Measurements from ENCODE around the gene CSF2. TPM values are rescaled to one million over a fixed set of nuclear protein-coding genes. Genes with fewer than 3 reads are reported as not detected.
A peak's percentile ranks its signal among the peaks of the same experiment; 100 is the strongest.

CSF2 gene
- total RNA-seq, 1 donor from 2014 or later, result not detected

DNA sequence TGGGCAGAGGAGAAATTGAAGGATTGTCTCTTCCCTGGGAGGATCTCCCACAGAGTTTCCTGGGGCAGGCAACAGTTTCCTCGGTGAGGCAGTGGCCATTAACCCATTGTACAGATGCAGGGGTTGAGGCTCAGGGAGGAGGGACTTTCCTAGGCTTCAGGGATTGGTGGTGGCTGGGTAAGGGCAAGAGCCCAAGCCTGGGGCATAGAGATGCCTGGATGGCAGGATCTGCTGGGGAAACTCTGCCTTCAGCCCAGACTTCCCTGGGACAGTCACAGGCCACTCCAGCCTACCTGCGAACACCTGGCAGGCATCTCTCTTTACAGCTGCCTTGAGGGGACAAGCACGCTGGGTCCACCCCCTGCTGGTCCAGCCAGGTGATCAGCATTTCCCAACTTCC lies 3.6 kb upstream of the CSF2 start:
- DNase-seq, result no peak

DNA sequence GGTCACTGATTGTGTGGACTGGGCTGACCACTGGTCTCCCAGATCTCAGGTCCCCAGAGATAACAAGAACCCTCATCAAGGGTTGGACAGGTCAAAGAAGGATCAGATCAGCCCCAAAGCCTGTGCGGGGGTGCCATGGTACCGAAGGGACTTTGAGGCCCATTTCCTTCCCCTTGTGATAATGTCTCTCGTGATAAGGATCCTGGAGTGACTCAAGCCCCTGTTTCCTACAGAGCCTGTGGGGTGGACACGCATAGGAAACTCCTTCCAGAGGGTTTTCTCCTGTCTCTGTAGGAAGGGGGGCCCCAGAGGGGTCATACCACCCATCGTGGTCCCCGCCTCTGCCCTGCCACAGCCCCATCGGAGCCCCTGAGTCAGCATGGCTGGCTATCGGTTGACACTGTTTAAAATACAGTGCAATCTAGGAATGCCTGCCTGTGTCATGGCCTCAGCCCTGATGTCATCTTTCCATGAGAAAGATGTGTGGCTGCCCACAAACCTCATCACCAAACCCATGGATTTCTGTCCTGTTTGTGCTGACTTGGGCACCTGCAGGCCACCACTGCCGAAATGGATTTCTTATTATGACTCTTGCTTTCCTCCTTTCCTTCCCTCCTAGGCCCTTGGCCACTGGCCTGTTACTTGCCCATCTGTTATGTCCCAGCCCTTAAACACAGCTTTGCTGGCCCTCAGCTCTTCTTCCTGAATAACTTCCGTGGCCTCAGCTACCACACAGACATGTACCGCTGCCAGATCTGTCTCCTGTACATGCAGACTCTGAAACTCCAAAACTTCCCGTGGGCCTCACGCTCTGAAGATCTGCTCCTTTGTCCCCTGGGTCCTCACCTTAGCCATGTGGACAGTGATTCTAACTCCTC lies 2.9 kb upstream of the CSF2 start:
- no peak for DNase-seq

DNA sequence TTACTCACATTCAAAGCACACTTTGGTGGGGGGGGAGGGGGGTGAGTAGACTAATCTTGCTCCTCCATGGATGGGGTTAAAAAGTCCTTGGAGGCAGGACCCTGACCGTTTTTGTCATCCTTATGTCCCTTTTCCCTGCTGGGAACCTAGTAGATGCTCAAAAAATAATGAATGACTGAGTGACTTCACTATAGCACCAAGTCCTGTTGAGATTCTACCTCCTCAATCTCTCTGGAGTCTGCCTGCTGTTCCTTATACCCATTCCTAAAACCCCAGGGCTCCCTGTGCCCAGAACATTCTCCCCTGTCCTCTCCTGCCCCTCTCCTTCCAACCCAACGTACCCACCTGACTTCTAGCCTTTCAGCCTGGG lies 2.3 kb upstream of the CSF2 start:
- no peak for DNase-seq

DNA sequence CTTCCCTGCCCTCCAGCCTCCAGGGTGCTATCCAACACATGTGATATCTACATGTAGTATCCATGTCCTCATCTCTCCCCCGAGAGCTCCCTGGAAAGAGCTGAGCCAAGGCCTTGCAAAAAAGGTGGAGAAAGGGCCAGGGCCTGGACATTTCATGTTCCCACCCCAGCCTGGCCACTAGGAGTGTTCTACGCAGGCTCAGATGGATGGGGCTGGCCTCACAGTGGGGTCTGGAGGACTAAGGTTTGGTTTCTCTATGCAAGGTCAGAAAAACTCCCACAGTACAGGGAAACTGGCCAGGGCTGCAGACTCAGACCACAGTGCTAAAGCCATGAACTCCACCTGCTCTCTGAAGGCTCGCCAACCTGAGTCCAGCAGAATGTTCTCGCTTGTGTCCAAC lies 1.5 kb upstream of the CSF2 start:
- DNase-seq, result no peak

DNA sequence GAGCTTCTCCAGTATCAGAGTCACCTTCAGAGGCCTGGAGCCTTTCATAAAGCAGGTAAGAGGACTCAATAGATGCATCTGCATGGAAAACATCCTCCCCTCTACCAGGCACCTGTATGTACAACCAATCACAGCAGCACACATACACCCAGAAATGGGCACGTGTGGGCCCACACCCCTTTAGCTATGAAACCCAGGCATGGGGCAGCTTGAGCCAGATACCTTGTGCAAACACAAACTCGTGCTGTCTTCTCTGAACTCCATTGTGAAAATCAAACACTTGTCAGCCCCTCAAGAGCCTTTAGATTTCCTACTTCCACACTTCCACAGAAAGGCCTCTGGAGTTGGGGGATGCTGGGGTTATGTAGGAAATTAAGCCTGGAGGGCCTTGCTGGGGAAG lies 1.1 kb upstream of the CSF2 start:
- DNase-seq, result no peak

DNA sequence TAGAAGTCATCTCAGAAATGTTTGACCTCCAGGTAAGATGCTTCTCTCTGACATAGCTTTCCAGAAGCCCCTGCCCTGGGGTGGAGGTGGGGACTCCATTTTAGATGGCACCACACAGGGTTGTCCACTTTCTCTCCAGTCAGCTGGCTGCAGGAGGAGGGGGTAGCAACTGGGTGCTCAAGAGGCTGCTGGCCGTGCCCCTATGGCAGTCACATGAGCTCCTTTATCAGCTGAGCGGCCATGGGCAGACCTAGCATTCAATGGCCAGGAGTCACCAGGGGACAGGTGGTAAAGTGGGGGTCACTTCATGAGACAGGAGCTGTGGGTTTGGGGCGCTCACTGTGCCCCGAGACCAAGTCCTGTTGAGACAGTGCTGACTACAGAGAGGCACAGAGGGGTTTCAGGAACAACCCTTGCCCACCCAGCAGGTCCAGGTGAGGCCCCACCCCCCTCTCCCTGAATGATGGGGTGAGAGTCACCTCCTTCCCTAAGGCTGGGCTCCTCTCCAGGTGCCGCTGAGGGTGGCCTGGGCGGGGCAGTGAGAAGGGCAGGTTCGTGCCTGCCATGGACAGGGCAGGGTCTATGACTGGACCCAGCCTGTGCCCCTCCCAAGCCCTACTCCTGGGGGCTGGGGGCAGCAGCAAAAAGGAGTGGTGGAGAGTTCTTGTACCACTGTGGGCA lies 642 bp downstream of the CSF2 start:
- DNase-seq, result no peak

DNA sequence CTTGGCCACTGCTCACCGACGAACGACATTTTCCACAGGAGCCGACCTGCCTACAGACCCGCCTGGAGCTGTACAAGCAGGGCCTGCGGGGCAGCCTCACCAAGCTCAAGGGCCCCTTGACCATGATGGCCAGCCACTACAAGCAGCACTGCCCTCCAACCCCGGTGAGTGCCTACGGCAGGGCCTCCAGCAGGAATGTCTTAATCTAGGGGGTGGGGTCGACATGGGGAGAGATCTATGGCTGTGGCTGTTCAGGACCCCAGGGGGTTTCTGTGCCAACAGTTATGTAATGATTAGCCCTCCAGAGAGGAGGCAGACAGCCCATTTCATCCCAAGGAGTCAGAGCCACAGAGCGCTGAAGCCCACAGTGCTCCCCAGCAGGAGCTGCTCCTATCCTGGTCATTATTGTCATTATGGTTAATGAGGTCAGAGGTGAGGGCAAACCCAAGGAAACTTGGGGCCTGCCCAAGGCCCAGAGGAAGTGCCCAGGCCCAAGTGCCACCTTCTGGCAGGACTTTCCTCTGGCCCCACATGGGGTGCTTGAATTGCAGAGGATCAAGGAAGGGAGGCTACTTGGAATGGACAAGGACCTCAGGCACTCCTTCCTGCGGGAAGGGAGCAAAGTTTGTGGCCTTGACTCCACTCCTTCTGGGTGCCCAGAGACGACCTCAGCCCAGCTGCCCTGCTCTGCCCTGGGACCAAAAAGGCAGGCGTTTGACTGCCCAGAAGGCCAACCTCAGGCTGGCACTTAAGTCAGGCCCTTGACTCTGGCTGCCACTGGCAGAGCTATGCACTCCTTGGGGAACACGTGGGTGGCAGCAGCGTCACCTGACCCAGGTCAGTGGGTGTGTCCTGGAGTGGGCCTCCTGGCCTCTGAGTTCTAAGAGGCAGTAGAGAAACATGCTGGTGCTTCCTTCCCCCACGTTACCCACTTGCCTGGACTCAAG lies 1.5 kb downstream of the CSF2 start:
- no peak for DNase-seq

DNA sequence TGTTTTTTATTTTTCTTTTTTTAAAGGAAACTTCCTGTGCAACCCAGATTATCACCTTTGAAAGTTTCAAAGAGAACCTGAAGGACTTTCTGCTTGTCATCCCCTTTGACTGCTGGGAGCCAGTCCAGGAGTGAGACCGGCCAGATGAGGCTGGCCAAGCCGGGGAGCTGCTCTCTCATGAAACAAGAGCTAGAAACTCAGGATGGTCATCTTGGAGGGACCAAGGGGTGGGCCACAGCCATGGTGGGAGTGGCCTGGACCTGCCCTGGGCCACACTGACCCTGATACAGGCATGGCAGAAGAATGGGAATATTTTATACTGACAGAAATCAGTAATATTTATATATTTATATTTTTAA lies 2.1 kb downstream of the CSF2 start:
- DNase-seq, result no peak

DNA sequence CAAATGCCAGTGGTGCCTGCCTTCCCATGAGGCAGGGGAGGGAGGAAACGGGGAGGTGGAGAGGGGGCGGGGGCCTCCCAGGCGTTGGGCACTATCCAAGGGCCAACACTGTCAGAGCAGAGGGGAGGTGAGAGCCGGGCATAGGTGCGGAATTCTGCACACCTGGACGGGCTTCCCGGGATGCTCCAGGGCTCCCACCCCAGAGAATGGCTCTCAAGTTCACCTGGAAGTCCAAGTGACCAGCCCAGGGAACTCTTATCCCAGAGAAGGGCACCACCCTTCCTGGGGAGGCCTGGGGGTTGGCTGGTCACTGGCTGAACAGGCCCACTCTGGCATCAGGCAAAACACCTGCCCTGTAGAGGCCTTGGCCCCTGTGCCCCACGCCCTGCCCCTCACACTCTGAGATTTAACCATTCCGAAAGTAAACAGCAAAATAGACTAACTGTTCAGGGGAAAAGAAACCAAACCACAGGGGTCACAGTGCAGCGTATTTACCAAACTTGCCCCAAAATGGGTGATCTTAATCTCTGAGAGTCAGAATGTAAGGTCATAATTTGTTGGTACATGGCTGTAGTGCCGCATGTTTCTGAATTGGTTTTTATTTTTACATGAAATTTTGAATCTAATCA lies 2.7 kb downstream of the CSF2 start:
- DNase-seq, result no peak

DNA sequence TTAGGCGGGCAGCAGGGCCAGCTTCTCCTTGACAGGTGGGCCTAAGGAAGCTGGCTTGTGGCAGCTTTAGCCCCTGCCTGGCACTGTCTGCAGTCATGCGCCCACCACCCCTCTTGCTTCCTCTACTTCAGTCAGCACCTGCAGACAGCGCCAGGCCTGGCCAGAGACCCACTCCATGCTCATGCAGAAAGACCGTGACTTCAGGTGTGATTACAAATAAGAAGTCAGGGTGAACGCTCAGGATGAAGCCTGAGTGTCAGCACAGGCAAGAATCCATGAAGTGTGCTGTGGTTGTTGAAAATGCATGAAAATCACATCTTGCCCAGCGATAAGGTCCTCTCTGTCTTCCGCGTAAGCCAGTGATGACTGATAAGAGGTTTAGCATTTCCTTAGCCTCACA lies 3.4 kb downstream of the CSF2 start:
- DNase-seq, result no peak

DNA sequence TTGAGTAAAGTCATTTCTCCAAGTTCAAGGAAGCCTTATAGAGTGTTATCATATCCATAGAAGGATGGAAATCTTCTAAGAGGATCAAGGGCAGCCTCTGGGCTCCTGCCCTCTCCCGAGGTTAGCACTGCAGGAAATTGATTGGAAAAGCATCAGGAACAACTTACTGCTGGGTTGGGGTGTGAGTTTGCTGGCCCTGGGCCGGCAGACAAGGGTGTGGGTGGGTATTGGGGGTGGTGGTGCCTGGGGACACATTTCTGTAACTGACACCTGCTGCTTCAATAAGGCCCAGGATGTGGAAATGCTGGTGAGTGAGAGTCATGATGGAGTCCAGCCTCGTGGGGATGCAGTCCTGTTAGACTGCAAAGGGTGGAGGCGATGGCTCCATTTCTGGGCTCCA lies 5.5 kb downstream of the CSF2 start:
- no peak for DNase-seq

DNA sequence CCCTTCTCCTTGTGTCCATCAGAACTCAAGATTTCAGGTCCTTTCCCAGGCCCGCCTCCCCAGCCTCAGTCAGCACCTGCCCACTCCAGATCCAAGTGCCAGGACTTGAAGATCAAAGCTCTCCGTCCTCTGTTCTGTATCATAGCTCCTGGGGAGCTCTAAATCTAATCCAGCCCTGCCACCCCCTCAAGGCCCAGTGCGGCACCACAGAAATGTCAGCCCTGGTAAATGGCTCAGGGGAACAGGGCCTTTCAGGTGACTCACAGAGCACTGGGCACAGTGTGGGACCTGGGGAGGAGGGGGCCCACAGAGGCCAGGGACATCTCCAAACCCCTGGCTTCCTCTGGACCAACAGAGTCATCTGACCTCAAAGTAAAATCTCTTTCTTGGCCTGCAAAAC lies 6.0 kb downstream of the CSF2 start:
- DNase-seq, result no peak

DNA sequence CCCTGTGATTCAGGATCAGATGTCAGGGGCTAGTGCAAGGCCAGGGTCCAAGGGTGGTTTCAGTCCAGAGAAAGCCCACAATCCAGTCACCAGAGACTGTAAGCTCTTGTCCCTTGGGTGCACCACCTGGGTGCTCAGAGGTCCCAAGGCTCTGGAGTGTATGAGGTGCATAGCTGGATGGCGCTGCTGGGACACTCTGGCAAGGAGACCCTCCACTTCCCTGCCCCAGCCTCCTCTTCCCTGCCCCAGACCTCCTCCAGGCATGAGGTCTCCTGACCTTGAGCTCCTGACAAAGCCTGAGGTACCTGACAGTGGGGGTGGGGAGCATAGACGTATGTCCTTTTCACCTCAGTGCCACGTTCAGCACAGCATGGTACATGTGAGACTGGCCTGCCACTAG lies 7.0 kb downstream of the CSF2 start:
- DNase-seq, result no peak

DNA sequence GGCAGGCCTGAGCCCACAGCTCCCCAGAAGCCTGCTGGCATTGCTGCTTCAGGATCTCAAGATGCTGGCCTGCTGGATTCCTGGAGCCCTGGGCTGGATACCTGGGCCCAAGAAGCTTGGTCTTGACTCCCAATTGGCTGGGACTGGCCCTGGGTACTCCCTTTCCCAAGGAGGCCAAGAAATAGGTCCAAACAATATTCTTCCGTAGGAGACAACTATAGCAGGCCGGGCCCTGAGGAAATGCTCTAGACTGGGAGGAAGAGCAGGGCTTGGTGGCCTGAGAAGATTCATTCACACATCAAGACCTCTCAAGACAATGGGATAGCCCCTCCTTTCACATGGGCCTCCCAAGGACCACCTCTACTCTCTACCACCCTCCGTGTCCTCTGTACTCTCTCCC lies 7.9 kb downstream of the CSF2 start:
- DNase-seq, result no peak

DNA sequence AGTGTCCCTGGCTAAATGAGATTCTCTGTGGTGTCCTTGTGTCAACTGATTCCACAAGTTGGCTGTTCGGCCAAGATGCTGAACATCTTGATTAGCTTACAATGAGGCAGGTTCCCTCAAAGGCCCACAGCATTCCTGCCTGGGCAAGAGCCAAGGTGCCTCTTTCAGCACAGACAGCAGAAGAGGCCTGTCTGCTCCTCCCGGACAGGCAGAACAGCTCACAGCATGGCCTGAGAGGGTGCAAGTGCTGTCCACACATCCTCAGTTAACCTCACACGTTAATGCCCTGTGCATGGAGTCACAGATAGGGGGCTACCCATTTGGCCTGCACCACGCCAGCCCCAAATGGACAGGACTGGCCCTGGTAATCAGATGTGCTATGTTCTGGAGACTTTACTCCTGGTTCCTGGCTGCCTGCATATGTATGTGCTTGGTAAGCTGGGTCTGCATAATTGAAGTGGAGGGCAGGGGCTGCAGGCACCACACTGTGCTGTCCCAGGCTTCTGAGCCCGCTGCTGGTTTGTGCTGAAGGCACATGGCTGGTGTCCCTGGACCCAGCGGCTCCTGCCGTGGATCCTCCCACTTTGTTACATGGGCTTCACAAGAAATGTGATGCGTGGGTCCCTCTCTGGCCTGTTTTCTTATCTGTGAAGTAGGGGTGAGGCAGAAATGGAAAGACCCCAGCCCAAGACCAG lies 8.9 kb downstream of the CSF2 start:
- DNase-seq, result no peak

DNA sequence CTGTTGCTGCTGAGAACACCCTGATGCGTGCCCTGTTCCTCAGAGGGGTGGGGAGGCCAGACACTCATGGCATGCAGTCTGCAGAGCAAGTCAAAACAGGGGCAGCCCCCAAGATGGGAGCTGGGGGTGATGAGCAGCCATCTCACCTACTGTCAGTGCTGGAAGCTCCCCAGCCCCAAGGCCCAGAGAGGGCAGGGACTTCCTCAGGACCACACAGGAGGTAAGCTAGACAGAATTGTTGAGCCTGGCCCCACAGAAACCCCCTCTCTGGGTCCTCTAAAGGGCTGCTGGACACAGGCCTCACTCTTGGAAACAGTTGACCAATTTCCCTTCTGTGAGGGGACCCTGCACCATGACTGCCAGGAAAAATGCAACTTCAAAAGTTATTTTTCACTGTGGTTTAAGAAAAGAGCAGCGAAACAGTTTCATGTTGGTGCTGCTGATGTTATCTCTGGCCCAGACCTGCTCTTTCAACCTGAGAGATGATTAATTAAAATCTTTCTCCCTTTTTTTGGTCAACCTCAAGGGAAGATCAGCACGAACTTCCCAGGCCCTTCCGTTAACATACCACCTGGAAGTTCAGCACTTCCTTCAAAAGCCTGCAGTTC lies 9.6 kb downstream of the CSF2 start:
- no peak for DNase-seq

DNA sequence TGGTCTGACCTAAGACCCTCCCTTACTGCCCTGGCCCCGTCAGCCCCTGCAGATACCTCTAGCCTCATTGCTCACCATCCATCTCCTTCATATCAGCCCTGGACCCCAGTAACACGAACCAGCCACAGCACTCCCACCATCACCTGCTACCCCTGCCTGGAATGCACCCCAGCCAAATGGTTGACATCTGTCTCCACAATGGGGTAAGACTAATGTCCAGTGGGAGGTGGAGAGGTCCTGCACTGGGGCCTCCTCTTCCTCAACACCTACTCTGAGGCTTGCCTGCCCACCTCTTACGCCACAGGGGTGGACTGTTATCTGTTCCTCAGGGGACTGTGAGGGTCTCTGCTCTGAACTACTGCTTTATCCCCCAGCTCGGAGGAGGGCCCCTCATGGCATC lies 12.1 kb downstream of the CSF2 start:
- no peak for DNase-seq

DNA sequence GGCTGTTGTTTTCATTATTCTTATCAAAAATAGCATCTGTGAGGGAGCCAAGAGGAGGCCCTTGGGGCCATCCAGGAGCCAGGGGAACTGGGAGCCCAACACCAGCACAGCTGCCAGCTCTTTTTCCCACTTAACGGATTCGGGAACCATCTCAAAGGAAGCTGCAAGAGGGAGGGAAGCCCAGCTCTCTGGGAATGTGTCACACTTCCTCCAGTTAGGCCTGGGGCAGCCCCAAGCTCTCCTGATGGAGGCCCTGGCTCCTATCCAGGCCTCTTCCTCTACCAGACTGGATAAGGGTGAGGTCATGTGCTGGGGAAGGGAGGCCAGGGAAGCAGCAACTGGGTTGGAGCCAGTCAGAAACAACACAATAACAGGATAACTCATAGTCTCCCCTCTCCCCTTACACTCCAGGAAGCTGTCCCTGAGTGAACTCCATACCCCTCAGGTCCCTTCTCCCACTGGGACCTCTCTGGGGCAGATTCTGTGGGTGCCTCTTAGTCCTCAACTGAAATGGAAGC lies 12.7 kb downstream of the CSF2 start:
- DNase-seq, result peak; percentile 39

DNA sequence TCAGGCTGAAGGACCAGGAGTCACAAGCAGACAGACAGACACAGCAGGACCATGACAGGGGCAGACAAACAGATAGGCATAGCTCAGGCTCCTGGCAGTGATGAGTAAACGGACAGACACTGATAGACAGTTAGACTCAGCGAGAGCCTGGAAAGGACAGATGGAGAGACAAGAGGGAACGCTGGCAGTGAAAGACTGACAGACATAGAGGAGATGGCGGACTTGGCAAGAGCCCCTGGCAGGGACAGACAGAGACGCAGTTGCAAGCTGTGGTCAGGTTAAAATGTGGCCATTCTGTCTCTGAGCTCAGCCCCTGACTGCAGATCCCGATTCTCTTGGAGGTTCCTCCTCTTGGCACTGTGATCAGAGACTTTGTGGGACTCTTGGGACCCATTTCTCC lies 13.6 kb downstream of the CSF2 start:
- DNase-seq, result no peak

DNA sequence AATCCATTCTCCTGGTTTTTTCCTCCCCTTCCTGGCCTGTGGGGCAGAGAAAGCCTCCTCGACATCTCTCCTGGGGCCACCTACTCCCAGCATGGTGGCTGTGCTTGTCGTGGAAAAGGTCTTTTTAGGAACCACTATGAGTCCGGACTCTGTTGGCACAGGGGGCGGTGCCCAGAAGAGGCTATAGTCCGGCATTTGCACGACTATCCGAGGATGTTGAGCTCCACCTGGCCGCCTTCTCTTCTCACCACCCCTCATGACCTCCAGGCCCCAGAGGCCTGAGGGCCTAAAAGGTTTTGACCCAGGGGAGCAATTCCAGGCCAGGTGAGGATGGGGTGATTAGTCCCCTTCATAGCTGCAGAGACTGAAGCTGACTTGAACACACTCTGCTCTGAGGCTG lies 14.1 kb downstream of the CSF2 start:
- DNase-seq, result no peak

DNA sequence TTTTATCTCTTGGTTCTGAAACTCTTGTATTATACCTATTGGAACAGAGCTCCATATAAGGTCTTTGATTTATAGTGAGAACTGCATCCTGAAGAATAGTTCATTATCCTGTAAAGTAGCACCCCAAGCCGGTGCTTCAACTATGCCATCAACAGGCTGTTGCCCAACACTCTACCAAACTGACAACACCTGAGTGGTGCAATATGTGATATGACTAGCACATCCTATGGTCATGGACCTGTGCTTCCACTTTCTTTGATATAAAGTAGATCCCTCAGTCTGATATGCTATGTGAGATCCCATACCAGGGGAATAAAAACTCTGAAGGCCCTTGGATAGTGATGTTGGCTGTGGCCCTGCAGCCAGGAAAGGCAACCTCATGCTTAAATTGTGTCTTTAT lies 15.8 kb downstream of the CSF2 start:
- no peak for DNase-seq
